Endothelial cell of umbilical vein (primary cell): Measurements from ENCODE around the gene SLC25A22. TPM values are rescaled to one million over a fixed set of nuclear protein-coding genes. Genes with fewer than 3 reads are reported as not detected.

Experiments
- BruUV-seq: library from RNA; stranded (reverse); fragments of 400-500 nt; replicated peaks from 2 replicates; lab custom pipeline; 2021; lab: Mats Ljungman, UMichigan
- CTCF ChIA-PET: fragments of 300-600, 350-600 bp; sonication (Branson Sonifier 250); formaldehyde crosslinking; loops from one replicate; lab custom pipeline; 2021; ENCODE audit warnings: antibody characterized with exemption, inconsistent platforms; lab: Charles Lee
- POLR2A ChIA-PET: fragments of 300-600, 350-600 bp; sonication (Branson Sonifier 250); formaldehyde crosslinking; loops from one replicate; lab custom pipeline; 2021; ENCODE audit warnings: antibody characterized with exemption, inconsistent platforms; lab: Charles Lee
- DNase-seq: peaks from one replicate; pipeline ENCODE4 v3.0.0-alpha.2; 2011; ENCODE audit warnings: low read depth, low spot score
- FAIRE-seq: peaks from 2 replicates; lab custom pipeline; 2011; peaks lifted over from hg19 to GRCh38; lab: Jason Lieb, UNC
- H2AFZ ChIP-seq: 2 replicates; pipeline ENCODE4 v1.6.0; 2012; ENCODE audit warnings: low read depth, low read length, control low read depth, inconsistent platforms
- H3K27ac ChIP-seq: 2 replicates; pipeline ENCODE4 v1.5.1; 2011; ENCODE audit warnings: low read depth, mild to moderate bottlenecking, control low read depth, low read length, moderate library complexity; ENCODE audit not compliant: insufficient read depth
- H3K27me3 ChIP-seq, 2 experiments: 2 replicates each; pipeline versions ENCODE4 v1.6.0 to v1.6.1; 2011; ENCODE audit warnings: low read length in 2 of 2, mixed read lengths in 1 of 2; ENCODE audit not compliant: control insufficient read depth in 2 of 2, insufficient read depth in 2 of 2
- H3K36me3 ChIP-seq, 2 experiments: 2 replicates in 1 of 2; 3 replicates in 1 of 2; pipeline ENCODE4 v1.5.1; 2011; ENCODE audit warnings: low read length in 2 of 2, mild to moderate bottlenecking in 1 of 2, moderate library complexity in 1 of 2; ENCODE audit not compliant: control insufficient read depth in 2 of 2, insufficient read depth in 2 of 2; ENCODE audit errors: extremely low read depth in 1 of 2
- H3K4me1 ChIP-seq: 3 replicates; pipeline ENCODE4 v1.5.1; 2011; ENCODE audit warnings: mild to moderate bottlenecking, low read length; ENCODE audit not compliant: control insufficient read depth, insufficient read depth; ENCODE audit errors: extremely low read depth
- H3K4me2 ChIP-seq: 2 replicates; pipeline ENCODE4 v1.6.1; 2011; ENCODE audit warnings: low read length, control low read depth, mixed read lengths; ENCODE audit not compliant: insufficient read depth
- H3K4me3 ChIP-seq, 3 experiments: fragments of 200-600 bp in 1 of 3; sonication (generic), shearing (Covaris generic) in 1 of 3; replicated peaks in 1 of 3; 2 replicates each; pipeline ENCODE4 v1.5.1; 2011 to 2016; ENCODE audit warnings: control low read depth in 3 of 3, low read length in 3 of 3, mild to moderate bottlenecking in 2 of 3, inconsistent platforms in 1 of 3, low read depth in 1 of 3, moderate library complexity in 1 of 3; ENCODE audit not compliant: insufficient read depth in 1 of 3
- H3K79me2 ChIP-seq: 2 replicates; pipeline ENCODE4 v1.6.0; 2012; ENCODE audit warnings: low read length, inconsistent platforms; ENCODE audit not compliant: control insufficient read depth, insufficient read depth
- H3K9ac ChIP-seq: replicated peaks from 2 replicates; pipeline ENCODE3; 2011; ENCODE audit warnings: low read length, control low read depth; ENCODE audit not compliant: insufficient read depth; ENCODE audit errors: extremely low read depth
- H3K9me1 ChIP-seq: replicated peaks from 3 replicates; pipeline ENCODE4 v1.6.0; 2011; ENCODE audit warnings: mild to moderate bottlenecking, low read length; ENCODE audit not compliant: control insufficient read depth, insufficient read depth; ENCODE audit errors: extremely low read depth
- H3K9me3 ChIP-seq: replicated peaks from 2 replicates; pipeline ENCODE4 v1.5.1; 2012; ENCODE audit warnings: low read length, inconsistent platforms; ENCODE audit not compliant: control insufficient read depth, insufficient read depth
- H4K20me1 ChIP-seq: replicated peaks from 2 replicates; pipeline ENCODE3; 2011; ENCODE audit warnings: mild to moderate bottlenecking, low read length; ENCODE audit not compliant: control insufficient read depth, insufficient read depth; ENCODE audit errors: extremely low read depth
- EZH2 ChIP-seq: IDR thresholded peaks from 2 replicates; pipeline ENCODE4 v1.6.1; 2012; ENCODE audit warnings: borderline replicate concordance, low read depth, mild to moderate bottlenecking, moderate library complexity, low read length, inconsistent platforms; ENCODE audit not compliant: severe bottlenecking
- FOS ChIP-seq: IDR thresholded peaks from 2 replicates; pipeline ENCODE4 v1.6.1; 2011; ENCODE audit warnings: mild to moderate bottlenecking, low read length, moderate library complexity, borderline replicate concordance; ENCODE audit not compliant: insufficient read depth
- GATA2 ChIP-seq: IDR thresholded peaks from 2 replicates; pipeline ENCODE4 v1.7.0; 2011; ENCODE audit warnings: low read depth, mild to moderate bottlenecking, moderate library complexity, mixed read lengths, low read length; ENCODE audit not compliant: insufficient read length, insufficient read depth
- JUN ChIP-seq: IDR thresholded peaks from 2 replicates; pipeline ENCODE4 v1.6.1; 2011; ENCODE audit warnings: borderline replicate concordance, low read depth; ENCODE audit not compliant: insufficient read length, insufficient read depth
- MYC ChIP-seq: IDR thresholded peaks from one replicate; pipeline ENCODE4 v1.6.1; 2011; ENCODE audit warnings: mild to moderate bottlenecking, low read depth, low read length
- POLR2A ChIP-seq: IDR thresholded peaks from 2 replicates; pipeline ENCODE4 v1.6.1; 2012; ENCODE audit warnings: low read depth, mild to moderate bottlenecking, control low read depth, low read length
- POLR2AphosphoS5 ChIP-seq: IDR thresholded peaks from 2 replicates; pipeline ENCODE4 v1.6.1; 2012; ENCODE audit warnings: low read depth, mild to moderate bottlenecking, control low read depth, low read length, moderate library complexity; ENCODE audit not compliant: insufficient read depth
- dilution Hi-C: fragments of 300-500 bp; cut with MboI; formaldehyde crosslinking; loops from one replicate; pipeline ENCODE4 v1.15.0; 2019; ENCODE audit warnings: low sequenced_read_pairs; ENCODE audit not compliant: extremely low pct_ligation_motif_present
- intact Hi-C: fragments of 100-400 bp; cut with micrococcal nuclease; formaldehyde crosslinking; loops from one replicate; pipeline ENCODE4 v1.10.0; 2022
- polyA plus RNA-seq, 4 experiments: library from polyadenylated mRNA; depleted of rRNA in 3 of 4; stranded (reverse) in 3 of 4; unstranded in 1 of 4; fragments of >200 nt; gene quantifications; 2 replicates each; pipeline versions ENCODE4 v1.2.1 to v1.2.3, GENCODE V29; 2011 to 2012; ENCODE audit warnings: missing spikeins in 1 of 4
- total RNA-seq: library from RNA; stranded (reverse); gene quantifications from 2 replicates; pipeline ENCODE4 v1.2.3, GENCODE V29; 2021

SLC25A22 gene
- total and polyA plus RNA-seq, 2 donors (not counting 3 experiments of a cell fraction or from before 2014, with no cell fraction given): 24.5 to 24.9 TPM

DNA sequence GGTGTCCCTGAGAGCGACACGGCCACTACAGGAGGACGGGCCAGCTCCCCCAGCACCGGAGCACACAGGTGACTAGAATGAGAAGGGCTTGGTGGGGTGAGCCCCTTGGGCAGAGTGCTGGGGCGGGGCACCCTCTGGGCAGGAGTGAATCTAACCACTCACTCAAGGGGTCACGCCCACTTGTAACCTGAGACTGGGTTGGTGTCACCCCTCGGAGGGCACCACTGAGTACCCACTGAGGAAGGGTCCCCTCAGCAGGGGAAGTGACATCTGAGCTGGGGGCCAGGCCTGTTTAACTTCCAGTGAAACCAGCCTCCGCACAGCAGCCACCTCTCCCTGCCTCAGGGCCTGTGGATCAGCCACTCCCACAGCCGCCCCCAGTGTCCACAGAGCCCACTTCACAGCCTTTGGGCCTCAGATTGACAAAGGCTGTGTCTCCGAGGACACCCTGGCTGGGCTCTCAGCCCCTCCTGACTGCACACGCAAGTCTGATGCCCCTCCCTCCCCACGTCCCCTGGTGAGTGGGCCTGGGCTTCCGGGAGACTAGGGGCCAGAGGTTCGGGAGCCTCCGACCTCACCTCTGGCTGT lies 26.4 kb downstream of the SLC25A22 start:
- CTCF ChIA-PET: no interaction called here
- no peak for TF ChIP-seq POLR2AphosphoS5
- TF ChIP-seq FOS: no peak
- TF ChIP-seq GATA2: no peak
- TF ChIP-seq JUN: no peak
- no peak for TF ChIP-seq MYC
- TF ChIP-seq POLR2A: no peak
- TF ChIP-seq EZH2: no peak
- peaks cover 17% of the 10 kb centered on the region for H3K4me1 ChIP-seq
- peaks cover 51% of the 10 kb centered on the region for H3K79me2 ChIP-seq
- DNase-seq (no peak), FAIRE-seq (no peak)
- no peak overlapping the region for H2AFZ ChIP-seq
- H3K4me3 ChIP-seq: no peak overlapping the region
- BruUV-seq: no TSS peak
- H3K9me1 ChIP-seq: no peaks in the 10 kb centered on the region
- no peaks in the 10 kb centered on the region for H4K20me1 ChIP-seq
- no peaks in the 10 kb centered on the region for H3K9me3 ChIP-seq
- no peaks in the 10 kb centered on the region for H3K27me3 ChIP-seq
- no peak overlapping the region for H3K9ac ChIP-seq
- H3K27ac ChIP-seq: no peak overlapping the region
- POLR2A ChIA-PET: no interaction called here
- no peak overlapping the region for H3K4me2 ChIP-seq
- intact Hi-C loops: no loop called here
- dilution Hi-C loops: no loop called here
- H3K36me3 ChIP-seq: peaks cover 17 to 37% of the 10 kb centered on the region in 2 experiments
